Fibroblast of lung (primary cell): Measurements from ENCODE around the gene MARK3. TPM values are rescaled to one million over a fixed set of nuclear protein-coding genes. Genes with fewer than 3 reads are reported as not detected.

Experiments
- DNase-seq, 2 donors: peaks; one replicate each; pipeline versions ENCODE4 v3.0.0 to v3.0.0-alpha.2; 2010; ENCODE audit warnings: low read depth in 2 of 2
- H2AFZ ChIP-seq: 2 replicates; pipeline ENCODE4 v1.5.1; 2012; ENCODE audit warnings: low read length, control low read depth, inconsistent platforms
- H3K27ac ChIP-seq: 2 replicates; pipeline ENCODE4 v1.5.1; 2011; ENCODE audit warnings: low read length, control low read depth; ENCODE audit not compliant: insufficient read depth
- H3K27me3 ChIP-seq: 2 replicates; pipeline ENCODE4 v1.5.1; 2011; ENCODE audit warnings: mild to moderate bottlenecking, low read length; ENCODE audit not compliant: control insufficient read depth, insufficient read depth
- H3K36me3 ChIP-seq: 2 replicates; pipeline ENCODE4 v1.5.1; 2011; ENCODE audit warnings: low read length; ENCODE audit not compliant: control insufficient read depth, insufficient read depth
- H3K4me1 ChIP-seq: 2 replicates; pipeline ENCODE4 v1.5.1; 2011; ENCODE audit warnings: low read length; ENCODE audit not compliant: control insufficient read depth, insufficient read depth; ENCODE audit errors: extremely low read depth
- H3K4me2 ChIP-seq: 2 replicates; pipeline ENCODE4 v1.5.1; 2011; ENCODE audit warnings: low read length, control low read depth; ENCODE audit not compliant: insufficient read depth; ENCODE audit errors: extremely low read depth
- H3K4me3 ChIP-seq, 4 experiments: fragments of 200-600 bp in 1 of 4; sonication (generic) in 1 of 4; replicated peaks in 1 of 4; 2 replicates each; pipeline ENCODE4 v1.5.1; 2011 to 2016; ENCODE audit warnings: low read length in 4 of 4, low read depth in 3 of 4, mild to moderate bottlenecking in 3 of 4, control low read depth in 2 of 4, inconsistent platforms in 1 of 4, mixed read lengths in 1 of 4; ENCODE audit not compliant: insufficient read depth in 1 of 4; ENCODE audit errors: control extremely low read depth in 1 of 4
- H3K79me2 ChIP-seq: 2 replicates; pipeline ENCODE4 v1.5.1; 2012; ENCODE audit warnings: mild to moderate bottlenecking, low read length, inconsistent platforms; ENCODE audit not compliant: control insufficient read depth, insufficient read depth
- H3K9ac ChIP-seq: 2 replicates; pipeline ENCODE4 v1.5.1; 2011; ENCODE audit warnings: mild to moderate bottlenecking, low read length, control low read depth; ENCODE audit not compliant: insufficient read depth
- H3K9me3 ChIP-seq: 2 replicates; pipeline ENCODE4 v1.5.1; 2012; ENCODE audit warnings: low read depth, low read length; ENCODE audit not compliant: control insufficient read depth, insufficient read depth
- H4K20me1 ChIP-seq: 2 replicates; pipeline ENCODE4 v1.5.1; 2011; ENCODE audit warnings: low read length; ENCODE audit not compliant: control insufficient read depth, insufficient read depth; ENCODE audit errors: extremely low read depth
- EZH2 ChIP-seq: IDR thresholded peaks from 2 replicates; pipeline ENCODE4 v1.5.1; 2012; ENCODE audit warnings: low read length, control low read depth, mild to moderate bottlenecking; ENCODE audit errors: missing control alignments
- polyA plus RNA-seq, 2 donors: library from polyadenylated mRNA; depleted of rRNA in 1 of 2; stranded (reverse) in 1 of 2; unstranded in 1 of 2; fragments of >200 nt; gene quantifications; 2 replicates each; pipeline ENCODE4 v1.2.1, GENCODE V29; 2011 to 2012; ENCODE audit warnings: missing spikeins in 1 of 2
- total RNA-seq: library from RNA; depleted of rRNA; stranded (reverse); fragments of >200 nt; gene quantifications from 2 replicates; pipeline ENCODE4 v1.2.1, GENCODE V29; 2014
- TF ChIP-seq, protein P1 (sequence below), 2 donors: IDR thresholded peaks in 1 of 2; conservative IDR thresholded peaks in 1 of 2; 1 replicate in 1 of 2; 2 replicates in 1 of 2; pipeline ENCODE4 v1.5.1; 2011 to 2012; ENCODE audit warnings: low read length in 2 of 2, control low read depth in 1 of 2, inconsistent platforms in 1 of 2, low read depth in 1 of 2, mild to moderate bottlenecking in 1 of 2

MARK3 gene
- total and polyA plus RNA-seq, 2 donors (not counting 1 experiment from before 2014, with no cell fraction given): 76.0 to 119 TPM

DNA sequence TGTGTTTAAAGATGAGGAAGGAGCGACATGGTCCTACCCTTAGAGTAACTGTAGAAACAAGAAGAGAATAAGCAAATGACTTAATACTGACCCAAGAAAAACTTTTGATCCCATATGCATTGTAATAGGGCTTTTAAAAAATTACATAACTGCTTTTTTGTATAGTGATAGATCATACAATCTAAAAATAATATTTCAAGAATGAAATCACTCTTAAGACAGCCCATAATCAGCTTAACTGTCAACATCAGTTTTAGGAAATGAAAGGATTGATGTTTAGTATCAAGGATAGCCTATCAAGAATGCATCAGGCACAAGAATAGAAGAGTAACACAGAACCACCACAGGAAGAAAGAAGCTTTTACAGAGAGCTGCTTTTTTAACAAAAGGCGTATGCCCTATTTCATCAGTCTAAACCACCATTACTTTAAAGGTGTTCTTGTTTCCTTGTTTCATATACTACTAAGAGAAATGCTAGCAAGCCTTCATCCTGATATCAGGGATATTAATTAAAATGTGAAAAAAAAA is 64.5 kb downstream of the MARK3 start:
- H3K4me3 ChIP-seq: no peak overlapping the region
- peaks cover 62% of the 10 kb centered on the region for H3K79me2 ChIP-seq
- no peak for TF ChIP-seq EZH2
- TF ChIP-seq, protein P1, sequence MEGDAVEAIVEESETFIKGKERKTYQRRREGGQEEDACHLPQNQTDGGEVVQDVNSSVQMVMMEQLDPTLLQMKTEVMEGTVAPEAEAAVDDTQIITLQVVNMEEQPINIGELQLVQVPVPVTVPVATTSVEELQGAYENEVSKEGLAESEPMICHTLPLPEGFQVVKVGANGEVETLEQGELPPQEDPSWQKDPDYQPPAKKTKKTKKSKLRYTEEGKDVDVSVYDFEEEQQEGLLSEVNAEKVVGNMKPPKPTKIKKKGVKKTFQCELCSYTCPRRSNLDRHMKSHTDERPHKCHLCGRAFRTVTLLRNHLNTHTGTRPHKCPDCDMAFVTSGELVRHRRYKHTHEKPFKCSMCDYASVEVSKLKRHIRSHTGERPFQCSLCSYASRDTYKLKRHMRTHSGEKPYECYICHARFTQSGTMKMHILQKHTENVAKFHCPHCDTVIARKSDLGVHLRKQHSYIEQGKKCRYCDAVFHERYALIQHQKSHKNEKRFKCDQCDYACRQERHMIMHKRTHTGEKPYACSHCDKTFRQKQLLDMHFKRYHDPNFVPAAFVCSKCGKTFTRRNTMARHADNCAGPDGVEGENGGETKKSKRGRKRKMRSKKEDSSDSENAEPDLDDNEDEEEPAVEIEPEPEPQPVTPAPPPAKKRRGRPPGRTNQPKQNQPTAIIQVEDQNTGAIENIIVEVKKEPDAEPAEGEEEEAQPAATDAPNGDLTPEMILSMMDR (conservative IDR thresholded peaks at IDR 0.05 in 1 of 2, IDR thresholded peaks at IDR 0.05 in 1 of 2; ENCODE audit: low read depth in 1 of 2, low read length in 2 of 2): no peak
- no peaks in the 10 kb centered on the region for H4K20me1 ChIP-seq
- no peak overlapping the region for H3K9ac ChIP-seq
- no peaks in the 10 kb centered on the region for H3K27me3 ChIP-seq
- no peak overlapping the region for H3K27ac ChIP-seq
- no peaks in the 10 kb centered on the region for H3K36me3 ChIP-seq
- no peak overlapping the region for H2AFZ ChIP-seq
- no peak overlapping the region for H3K4me2 ChIP-seq
- no peaks in the 10 kb centered on the region for H3K4me1 ChIP-seq
- H3K9me3 ChIP-seq: no peaks in the 10 kb centered on the region
- no peak for DNase-seq

DNA sequence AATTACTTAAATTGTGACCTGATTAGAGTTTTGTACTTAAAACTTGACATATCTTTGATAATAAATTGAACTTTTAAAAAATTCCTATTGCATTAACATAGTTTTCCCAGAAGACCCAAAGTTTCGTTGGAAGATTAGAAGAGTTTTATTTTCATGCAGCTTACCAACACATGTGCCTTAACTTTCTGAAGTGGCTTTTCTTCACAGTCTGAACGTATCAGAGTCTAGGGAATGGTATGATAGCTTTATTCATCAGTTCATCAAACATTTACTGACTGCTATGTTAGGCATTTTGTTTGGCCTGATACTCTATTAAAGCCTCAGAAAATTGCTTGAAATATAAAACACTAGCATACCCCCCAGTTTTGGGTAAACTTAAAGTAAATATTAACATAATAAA is 65.2 kb downstream of the MARK3 start:
- Histone ChIP-seq H4K20me1 (no peaks in the 10 kb centered on the region), H2AFZ (no peak overlapping the region), H3K27ac (no peak overlapping the region), H3K36me3 (no peaks in the 10 kb centered on the region), H3K27me3 (no peaks in the 10 kb centered on the region), H3K4me2 (no peak overlapping the region), H3K9ac (no peak overlapping the region), H3K4me1 (no peaks in the 10 kb centered on the region), H3K4me3 (no peak overlapping the region), H3K9me3 (no peaks in the 10 kb centered on the region), H3K79me2 (peaks cover 56% of the 10 kb centered on the region)
- DNase-seq: no peak
- TF ChIP-seq, protein P1 (conservative IDR thresholded peaks at IDR 0.05 in 1 of 2, IDR thresholded peaks at IDR 0.05 in 1 of 2; ENCODE audit: low read depth in 1 of 2, low read length in 2 of 2): no peak
- TF ChIP-seq EZH2: no peak

DNA sequence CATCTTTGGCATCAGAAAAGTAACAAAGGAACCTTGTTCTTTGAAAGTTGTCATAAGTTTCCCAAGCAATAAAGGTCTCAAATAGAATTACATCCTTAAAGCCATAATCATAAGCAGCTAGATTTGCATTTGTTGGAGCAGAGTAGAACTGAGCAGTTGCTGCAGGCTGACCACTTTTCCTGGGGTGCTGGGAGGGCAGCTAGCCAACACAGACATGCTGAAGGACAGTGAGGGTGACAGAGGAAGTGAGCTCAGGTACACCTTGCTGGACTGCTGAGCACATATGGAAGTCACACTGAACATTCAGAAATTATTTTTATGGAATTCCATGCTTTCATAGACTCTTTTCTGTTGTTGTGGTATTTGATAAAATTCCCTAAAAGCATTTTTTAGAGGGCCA is 66.2 kb downstream of the MARK3 start:
- H3K9me3 ChIP-seq: no peaks in the 10 kb centered on the region
- H2AFZ ChIP-seq: no peak overlapping the region
- no peak overlapping the region for H3K9ac ChIP-seq
- no peaks in the 10 kb centered on the region for H3K27me3 ChIP-seq
- no peak for TF ChIP-seq EZH2
- H3K4me1 ChIP-seq: peaks cover 3% of the 10 kb centered on the region
- H3K4me2 ChIP-seq: no peak overlapping the region
- no peaks in the 10 kb centered on the region for H4K20me1 ChIP-seq
- DNase-seq: no peak
- no peak overlapping the region for H3K4me3 ChIP-seq
- no peak overlapping the region for H3K27ac ChIP-seq
- H3K79me2 ChIP-seq: peaks cover 50% of the 10 kb centered on the region
- no peaks in the 10 kb centered on the region for H3K36me3 ChIP-seq
